ENCODE results near the gene ALG1L2. TPM values are rescaled to one million over a fixed set of nuclear protein-coding genes. Genes with fewer than 3 reads are reported as not detected.
"Not testable (repeated sequence)": the region's sequence is repeated elsewhere in the genome, so short reads cannot be mapped to it uniquely, and the experiment has no call there.

ALG1L2 gene
- total RNA-seq, 2 donors from 2014 or later: 5.2 to 10.1 TPM

GRCh38 chr3:130143648-130144327 is 62.2 kb downstream of the ALG1L2 start:
- not testable (repeated sequence) for H3K27me3 Mint-ChIP-seq (ENCODE audit: insufficient read depth); H3K4me3 ChIP-seq (ENCODE audit: low read length); H3K27ac ChIP-seq (ENCODE audit: low read depth, low read length); H3K9ac ChIP-seq (ENCODE audit: extremely low read depth, low read length, poor library complexity, severe bottlenecking); H3K36me3 Mint-ChIP-seq (ENCODE audit: low read depth); H3K27ac Mint-ChIP-seq; DNase-seq; H3K27me3 ChIP-seq (ENCODE audit: control insufficient read depth, insufficient read depth, low read length, poor library complexity, severe bottlenecking); H3K36me3 ChIP-seq (ENCODE audit: control insufficient read depth, insufficient read depth, low read length); H3K4me1 ChIP-seq (ENCODE audit: control insufficient read depth, insufficient read depth, low read length); H3K9me3 ChIP-seq (ENCODE audit: control insufficient read depth, low read length); H3K4me3 Mint-ChIP-seq
- Mint-ChIP-seq H3K4me1 (peaks cover 21% of the 10 kb centered on the region), H3K9me3 (peaks cover 17% of the 10 kb centered on the region)
- peak; percentile 44 for TF ChIP-seq CTCF (conservative IDR thresholded peaks at IDR 0.05)
- 88 to 97% methylated on average over 6 to 12 of the region's 13 CpGs for WGBS, 2 experiments (ENCODE audit: insufficient coverage in 1 of 2, insufficient read length in 1 of 2)

- not testable (repeated sequence) for H3K4me3 ChIP-seq (ENCODE audit: low read length); H3K9me3 ChIP-seq (ENCODE audit: control insufficient read depth, low read length); H3K27me3 Mint-ChIP-seq (ENCODE audit: insufficient read depth); H3K9ac ChIP-seq (ENCODE audit: extremely low read depth, low read length, poor library complexity, severe bottlenecking); H3K27ac ChIP-seq (ENCODE audit: low read depth, low read length); DNase-seq; H3K36me3 Mint-ChIP-seq (ENCODE audit: low read depth); H3K27ac Mint-ChIP-seq; H3K27me3 ChIP-seq (ENCODE audit: control insufficient read depth, insufficient read depth, low read length, poor library complexity, severe bottlenecking); H3K4me1 ChIP-seq (ENCODE audit: control insufficient read depth, insufficient read depth, low read length); H3K4me3 Mint-ChIP-seq; H3K36me3 ChIP-seq (ENCODE audit: control insufficient read depth, insufficient read depth, low read length)
- Mint-ChIP-seq H3K4me1 (peaks cover 20% of the 10 kb centered on the region), H3K9me3 (peaks cover 21% of the 10 kb centered on the region)
- 95 to 98% methylated on average over 6 to 9 of the region's 9 CpGs for WGBS, 2 experiments (ENCODE audit: insufficient coverage in 1 of 2, insufficient read length in 1 of 2)
These were observed 62.7 kb downstream of the ALG1L2 start for GRCh38 chr3:130144328-130144650.

GRCh38 chr3:130145456-130145855 is 63.8 kb downstream of the ALG1L2 start:
- H3K4me1 Mint-ChIP-seq; DNase-seq; H3K27me3 ChIP-seq (ENCODE audit: control insufficient read depth, insufficient read depth, low read length, poor library complexity, severe bottlenecking); H3K4me3 Mint-ChIP-seq; H3K4me3 ChIP-seq (ENCODE audit: low read length); H3K36me3 Mint-ChIP-seq (ENCODE audit: low read depth); H3K4me1 ChIP-seq (ENCODE audit: control insufficient read depth, insufficient read depth, low read length); H3K27me3 Mint-ChIP-seq (ENCODE audit: insufficient read depth); H3K9ac ChIP-seq (ENCODE audit: extremely low read depth, low read length, poor library complexity, severe bottlenecking); H3K27ac ChIP-seq (ENCODE audit: low read depth, low read length); H3K9me3 ChIP-seq (ENCODE audit: control insufficient read depth, low read length); H3K36me3 ChIP-seq (ENCODE audit: control insufficient read depth, insufficient read depth, low read length); H3K27ac Mint-ChIP-seq: not testable (repeated sequence)
- peaks cover 33% of the 10 kb centered on the region for H3K9me3 Mint-ChIP-seq
- WGBS, 2 experiments (ENCODE audit: insufficient coverage in 1 of 2, insufficient read length in 1 of 2): 90 to 94% methylated on average over 2 to 5 of the region's 5 CpGs

DNA sequence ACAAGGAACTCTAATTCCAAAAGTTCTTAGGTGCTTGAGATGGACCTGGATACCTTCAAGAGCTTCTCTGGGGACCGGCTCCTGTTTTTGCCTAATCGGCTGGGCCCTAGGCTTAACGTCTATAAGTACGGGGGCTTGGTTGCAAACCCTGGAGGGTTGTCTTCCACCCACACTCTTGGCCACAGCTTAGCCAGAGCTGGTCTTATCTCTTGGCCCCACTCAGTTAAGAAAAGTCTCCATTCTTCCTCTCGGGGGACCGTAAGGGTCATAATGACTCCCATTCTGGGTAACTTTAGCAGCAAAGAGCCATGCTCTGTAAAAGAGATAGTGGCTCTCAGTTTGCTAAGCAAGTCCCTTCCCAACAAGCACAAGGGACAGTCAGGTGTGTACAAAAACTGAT is 64.8 kb downstream of the ALG1L2 start:
- peaks cover 43% of the 10 kb centered on the region for H3K9me3 Mint-ChIP-seq
- not testable (repeated sequence) for H3K4me1 ChIP-seq (ENCODE audit: control insufficient read depth, insufficient read depth, low read length); DNase-seq; H3K27me3 Mint-ChIP-seq (ENCODE audit: insufficient read depth); H3K4me1 Mint-ChIP-seq; H3K27me3 ChIP-seq (ENCODE audit: control insufficient read depth, insufficient read depth, low read length, poor library complexity, severe bottlenecking); H3K36me3 ChIP-seq (ENCODE audit: control insufficient read depth, insufficient read depth, low read length); H3K27ac ChIP-seq (ENCODE audit: low read depth, low read length); H3K36me3 Mint-ChIP-seq (ENCODE audit: low read depth); H3K9ac ChIP-seq (ENCODE audit: extremely low read depth, low read length, poor library complexity, severe bottlenecking); H3K4me3 ChIP-seq (ENCODE audit: low read length); H3K27ac Mint-ChIP-seq; H3K4me3 Mint-ChIP-seq
- 90 to 93% methylated on average over 4 to 6 of the region's 6 CpGs for WGBS, 2 experiments (ENCODE audit: insufficient coverage in 1 of 2, insufficient read length in 1 of 2)
- H3K9me3 ChIP-seq (ENCODE audit: control insufficient read depth, low read length): peaks cover 14% of the 10 kb centered on the region

Other genes starting within 250 kb of the ALG1L2 start
- gene TMCC1, start 188.1 kb upstream of the ALG1L2 start, total RNA-seq: 10 to 100 TPM; 41.0 to 51.1 TPM
- under 1 TPM; 0.22 to 0.29 TPM for gene TRH, start 107.1 kb upstream of the ALG1L2 start, total RNA-seq

Measured in endodermal cell (in vitro differentiated cells).